Neural progenitor cell (in vitro differentiated cells): ENCODE results near the gene MCMBP.
A peak's percentile ranks its signal among the peaks of the same experiment; 100 is the strongest.

Source experiments
- CTCF ChIP-seq: fragments of 200-600 bp; sonication (generic); IDR thresholded peaks from 2 replicates; pipeline ENCODE4 v1.5.1; 2017; ENCODE audit warnings: antibody characterized with exemption, mild to moderate bottlenecking
- EZH2 ChIP-seq: fragments of 200-600 bp; sonication (generic); IDR thresholded peaks from 2 replicates; pipeline ENCODE4 v1.6.1; 2017; ENCODE audit warnings: antibody characterized with exemption, mild to moderate bottlenecking, moderate library complexity

GRCh38 chr10:119892188-119893065, 19.8 kb upstream of the MCMBP start, which contains the start of gene SEC23IP:
- TF ChIP-seq CTCF (no peak), EZH2 (peak; percentile 39)
